Sigmoid colon (tissue), 7 donors: ENCODE data around the gene TXNL4B. TPM values are rescaled to one million over a fixed set of nuclear protein-coding genes. Genes with fewer than 3 reads are reported as not detected.

ENCODE experiments used
- DNase-seq: peaks from one replicate; pipeline ENCODE4 v3.0.0-alpha.2; 2019
- H3K27ac ChIP-seq, 4 donors: fragments of 200-600 bp; sonication (generic); one replicate each; pipeline ENCODE4 v1.5.1; 2016 to 2019; ENCODE audit warnings: mild to moderate bottlenecking in 1 of 4
- H3K27me3 ChIP-seq, 3 donors: fragments of 200-600 bp; sonication (generic); one replicate each; pipeline ENCODE4 v1.5.1; 2019; ENCODE audit warnings: mild to moderate bottlenecking in 1 of 3
- H3K36me3 ChIP-seq, 4 donors: fragments of 200-600 bp; sonication (generic); one replicate each; pipeline ENCODE4 v1.5.1; 2016 to 2019
- H3K4me1 ChIP-seq, 4 donors: fragments of 200-600 bp; sonication (generic); one replicate each; pipeline ENCODE4 v1.5.1; 2017 to 2019
- H3K4me3 ChIP-seq, 4 donors: fragments of 200-600 bp; sonication (generic); one replicate each; pipeline ENCODE4 v1.5.1; 2017 to 2019; ENCODE audit warnings: mild to moderate bottlenecking in 2 of 4, moderate library complexity in 1 of 4
- H3K9me3 ChIP-seq, 4 donors: fragments of 200-600 bp in 3 of 4; sonication (generic) in 3 of 4; one replicate each; pipeline versions ENCODE4 v1.5.1 to v1.6.1; 2013 to 2019
- CTCF ChIP-seq, 4 experiments: fragments of 450-650 bp in 3 of 4; fragments of 200-600 bp in 1 of 4; IDR thresholded peaks; one replicate each; pipeline ENCODE4 v1.5.1; 2016 to 2019; ENCODE audit warnings: antibody characterized with exemption in 4 of 4, mild to moderate bottlenecking in 3 of 4, moderate library complexity in 2 of 4
- EP300 ChIP-seq, 4 donors: sonication (generic); formaldehyde crosslinking; IDR thresholded peaks; one replicate each; pipeline ENCODE4 v1.6.1; 2017; ENCODE audit warnings: antibody characterized with exemption in 4 of 4
- POLR2A ChIP-seq, 2 donors: fragments of 450-650 bp; IDR thresholded peaks; one replicate each; pipeline ENCODE4 v1.6.1; 2016; ENCODE audit warnings: antibody characterized with exemption in 2 of 2, mild to moderate bottlenecking in 2 of 2, moderate library complexity in 2 of 2
- POLR2AphosphoS5 ChIP-seq, 4 donors: sonication (generic); formaldehyde crosslinking; IDR thresholded peaks; one replicate each; pipeline ENCODE4 v1.6.1; 2017; ENCODE audit warnings: antibody characterized with exemption in 4 of 4
- WGBS, 2 donors: extraction: QIAGEN DNeasy Blood & Tissue Kit; methylation state at CpG; one replicate each; pipeline ENCODE4 v1.1.7; 2013; 5-methylcytosine and 5-hydroxymethylcytosine counted together
- intact Hi-C: fragments of 100-400 bp; cut with DNase I; formaldehyde crosslinking; loops from one replicate; pipeline ENCODE4 v1.15.1; 2023
- polyA plus RNA-seq, 3 donors: library from polyadenylated mRNA; stranded (reverse); fragments of 200-250 nt; gene quantifications; one replicate each; pipeline ENCODE4 v1.2.3, GENCODE V29; 2013
- total RNA-seq, 4 donors: library from RNA; depleted of rRNA; stranded (reverse); fragments of >200 nt; gene quantifications; one replicate each; pipeline ENCODE4 v1.1.0, GENCODE V29; 2016
- donor health status: healthy with polysubstance abuse.
- donor health status: Bipolar disorder and iron deficiency.
- donor health status: healthy.

Gene TXNL4B
- total and polyA plus RNA-seq, 7 donors: 6.0 to 11.8 (median 8.2) TPM

DNA sequence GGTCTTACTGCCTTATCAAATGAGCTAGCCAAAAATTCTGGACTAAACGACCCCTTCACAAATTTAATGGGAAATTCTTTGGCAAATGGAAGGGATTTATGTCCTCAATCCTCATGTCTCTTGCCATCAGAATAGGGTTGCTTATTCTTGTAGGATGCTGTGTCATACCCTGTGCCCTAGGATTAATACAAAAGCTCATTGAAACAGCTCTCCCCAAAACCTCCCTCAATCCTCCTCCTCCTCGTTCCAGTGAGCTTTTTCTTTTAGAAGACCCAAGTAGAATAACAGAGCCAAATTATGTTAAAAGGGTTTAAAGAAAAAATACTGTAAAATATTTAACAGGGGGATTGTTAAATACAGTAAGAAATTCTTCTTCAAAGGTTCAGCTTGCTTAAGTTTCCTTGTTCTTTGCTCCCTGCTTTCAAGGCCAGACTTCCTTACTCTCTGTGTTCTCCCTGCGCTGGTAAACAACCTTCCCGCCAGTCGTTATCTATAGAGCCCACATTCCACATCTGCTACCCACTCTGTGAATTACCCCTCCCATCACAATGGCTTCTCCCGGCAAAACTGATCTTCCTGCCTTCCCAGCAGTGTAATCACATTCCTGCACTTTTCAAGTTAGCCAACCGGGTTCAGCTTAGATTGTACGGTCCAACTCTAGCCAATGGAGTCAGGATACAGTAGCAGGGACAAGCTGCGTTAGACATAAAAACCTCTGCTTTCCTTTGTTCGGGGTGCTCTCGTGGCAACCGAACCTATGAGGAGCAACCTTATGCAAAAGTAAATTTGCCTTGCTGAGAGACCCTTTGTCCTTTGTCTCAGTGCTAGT lies 20.7 kb downstream of the TXNL4B start:
- H3K4me3 ChIP-seq: no peak overlapping the region
- H3K27ac ChIP-seq: peak overlapping the region in 3 of 4 donors; percentile 2 to 37 (median 17)
- WGBS, 2 donors: 24 to 63% methylated on average over 12 of the region's 12 CpGs

DNA sequence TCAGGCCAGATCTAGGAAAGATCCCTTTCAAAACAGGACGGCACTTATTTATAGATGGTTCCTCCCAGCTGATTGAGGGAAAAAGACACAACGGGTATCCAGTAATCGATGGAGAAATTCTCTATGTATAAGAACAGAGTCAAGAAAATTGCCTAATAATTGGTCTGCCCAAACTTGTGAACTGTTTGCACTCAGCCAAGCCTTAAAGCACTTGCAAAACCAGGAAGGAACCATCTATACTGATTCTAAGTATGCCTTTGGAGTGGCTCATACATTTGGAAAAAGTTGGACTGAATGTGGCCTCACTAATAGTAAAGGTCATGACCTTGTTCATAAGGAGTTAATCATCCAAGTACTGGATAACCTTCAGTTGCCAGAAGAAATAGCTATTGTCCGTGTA lies 24.5 kb downstream of the TXNL4B start:
- H3K36me3 ChIP-seq: no peaks in the 10 kb centered on the region
- H3K4me3 ChIP-seq: no peak overlapping the region
- no peak overlapping the region for H3K27ac ChIP-seq
- no peak for DNase-seq
- H3K27me3 ChIP-seq: no peaks in the 10 kb centered on the region
- H3K9me3 ChIP-seq: no peaks in the 10 kb centered on the region
- TF ChIP-seq POLR2AphosphoS5 (IDR thresholded peaks at IDR 0.05) (no peak), CTCF (IDR thresholded peaks at IDR 0.05) (no peak), POLR2A (IDR thresholded peaks at IDR 0.05) (no peak), EP300 (IDR thresholded peaks at IDR 0.05) (no peak)
- WGBS, 2 donors: 83 to 89% methylated on average over 4 of the region's 4 CpGs
- intact Hi-C loops: no loop called here
- H3K4me1 ChIP-seq: no peaks in the 10 kb centered on the region

More for the DNA sequence above, 20.7 kb downstream of the TXNL4B start:
- Histone ChIP-seq H3K4me1 (no peaks in the 10 kb centered on the region), H3K9me3 (no peaks in the 10 kb centered on the region), H3K36me3 (peaks cover 0 to 2% (median 0%) of the 10 kb centered on the region in 4 donors), H3K27me3 (no peaks in the 10 kb centered on the region)
- intact Hi-C loops: no loop called here
- TF ChIP-seq EP300 (IDR thresholded peaks at IDR 0.05): no peak
- TF ChIP-seq POLR2AphosphoS5 (IDR thresholded peaks at IDR 0.05): no peak
- no peak for TF ChIP-seq POLR2A (IDR thresholded peaks at IDR 0.05)
- TF ChIP-seq CTCF (IDR thresholded peaks at IDR 0.05): no peak
- no peak for DNase-seq

DNA sequence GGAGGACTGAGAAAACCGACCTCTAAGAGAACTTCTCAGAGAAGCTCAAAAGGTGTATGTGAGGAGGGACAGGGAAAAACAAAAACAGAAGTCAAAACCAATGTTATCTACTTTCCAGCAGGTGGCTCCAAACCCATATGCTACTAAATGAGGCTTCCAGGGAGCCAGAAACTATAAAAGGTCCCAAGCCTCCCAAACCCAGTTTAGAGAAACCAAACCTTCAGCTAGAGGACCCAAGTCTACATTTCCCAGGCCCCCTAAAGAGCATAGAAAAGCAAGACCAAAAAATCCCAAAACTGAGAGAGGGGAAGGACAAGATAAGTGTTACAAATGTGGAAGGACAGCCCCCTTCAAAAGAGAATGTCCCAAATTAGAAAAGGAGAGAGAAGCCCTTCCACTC lies 26.7 kb downstream of the TXNL4B start:
- no peak for DNase-seq
- TF ChIP-seq POLR2AphosphoS5 (IDR thresholded peaks at IDR 0.05): no peak
- TF ChIP-seq EP300 (IDR thresholded peaks at IDR 0.05): no peak
- TF ChIP-seq CTCF (IDR thresholded peaks at IDR 0.05): peak in 2 of 4 experiments; percentile 23 to 24
- TF ChIP-seq POLR2A (IDR thresholded peaks at IDR 0.05): no peak
- H3K4me1 ChIP-seq: no peaks in the 10 kb centered on the region
- WGBS, 2 donors: 3 to 6% methylated on average over 1 of the region's 1 CpG
- H3K27me3 ChIP-seq: no peaks in the 10 kb centered on the region
- H3K27ac ChIP-seq: no peak overlapping the region
- H3K9me3 ChIP-seq: no peaks in the 10 kb centered on the region
- intact Hi-C loops: no loop called here
- H3K4me3 ChIP-seq: no peak overlapping the region
- H3K36me3 ChIP-seq: no peaks in the 10 kb centered on the region

DNA sequence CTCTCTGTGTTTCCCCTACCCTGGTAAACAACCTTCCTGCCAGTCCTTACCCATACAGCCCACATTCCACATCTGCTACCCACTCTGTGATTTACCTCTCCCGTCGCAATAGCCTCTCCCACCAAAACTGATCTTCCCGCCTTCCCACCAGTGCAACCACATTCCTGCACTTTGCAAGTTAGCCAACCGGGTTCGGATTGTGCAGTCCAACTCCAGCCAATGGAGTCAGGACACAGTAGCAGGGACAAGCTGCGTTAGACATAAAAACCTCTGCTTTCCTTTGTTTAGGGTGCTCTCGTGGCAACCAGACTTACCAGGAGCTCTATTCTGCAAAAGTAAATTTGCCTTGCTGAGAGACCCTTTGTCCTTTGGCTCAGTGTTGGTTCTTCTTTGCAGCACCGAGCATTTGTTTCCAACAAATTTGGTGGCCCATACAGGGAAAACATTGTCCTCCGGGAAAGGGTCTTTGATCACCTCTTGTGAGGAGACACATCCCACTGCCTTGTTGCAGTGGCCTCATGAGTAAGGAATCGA lies 29.0 kb downstream of the TXNL4B start:
- Histone ChIP-seq H3K4me1 (no peaks in the 10 kb centered on the region), H3K27me3 (no peaks in the 10 kb centered on the region), H3K27ac (no peak overlapping the region), H3K36me3 (peaks cover 0 to 2% (median 0%) of the 10 kb centered on the region in 4 donors), H3K9me3 (no peaks in the 10 kb centered on the region), H3K4me3 (no peak overlapping the region)
- TF ChIP-seq CTCF (IDR thresholded peaks at IDR 0.05) (no peak), POLR2AphosphoS5 (IDR thresholded peaks at IDR 0.05) (no peak), EP300 (IDR thresholded peaks at IDR 0.05) (no peak), POLR2A (IDR thresholded peaks at IDR 0.05) (no peak)
- intact Hi-C loops: no loop called here
- DNase-seq: no peak
- WGBS, 2 donors: 93 to 94% methylated on average over 10 of the region's 10 CpGs
